ENCODE data around the gene CACNG7. TPM values are rescaled to one million over a fixed set of nuclear protein-coding genes. Genes with fewer than 3 reads are reported as not detected.

Gene CACNG7
- total and polyA plus RNA-seq, 7 experiments from 2014 or later, result not detected

DNA sequence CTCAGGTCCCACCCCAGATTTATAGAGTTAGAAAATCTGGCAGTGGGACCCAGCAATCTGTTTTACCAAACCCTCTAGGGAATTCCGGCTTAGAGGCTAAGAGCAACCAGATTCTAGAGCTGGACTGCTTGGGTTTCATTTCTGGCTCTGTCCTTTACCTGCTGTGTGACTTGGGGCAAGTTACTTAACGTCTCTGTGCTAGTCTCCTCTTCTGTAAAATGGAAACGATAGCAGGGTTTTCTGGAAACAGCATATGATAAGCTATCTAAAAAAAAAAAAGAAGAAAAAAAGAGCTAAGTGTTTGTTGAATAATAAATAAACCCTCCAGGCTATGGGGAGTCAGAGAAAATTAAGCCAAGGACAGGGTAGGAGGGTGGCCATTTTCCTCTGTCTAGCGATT, 11.6 kb upstream of the CACNG7 start:
- Histone ChIP-seq H3K4me1 (ENCODE audit: control insufficient read depth in 2 of 2, insufficient read depth in 2 of 2, low read length in 2 of 2) (no peaks in the 10 kb centered on the region), H3K9me3 (ENCODE audit: control insufficient read depth in 2 of 3, low read length in 3 of 3) (peaks cover 0 to 5% (median 0%) of the 10 kb centered on the region in 3 experiments), H3K27me3 (ENCODE audit: control insufficient read depth in 2 of 2, insufficient read depth in 2 of 2, low read length in 2 of 2) (peaks cover 0 to 7% of the 10 kb centered on the region in 2 donors), H3K27ac (ENCODE audit: low read depth, low read length) (no peak overlapping the region), H3K4me3 (ENCODE audit: low read length) (no peak overlapping the region), H3K36me3 (ENCODE audit: control insufficient read depth in 2 of 3, insufficient read depth in 3 of 3, low read length in 3 of 3) (no peaks in the 10 kb centered on the region)
- Mint-ChIP-seq H3K36me3 (peaks cover 0 to 3% (median 0%) of the 10 kb centered on the region in 5 donors), H3K27ac (no peak overlapping the region), H3K9me3 (peaks cover 0 to 10% (median 1%) of the 10 kb centered on the region in 11 donors), H3K4me3 (no peak overlapping the region), H3K27me3 (peaks cover 16 to 84% (median 56%) of the 10 kb centered on the region in 5 donors), H3K4me1 (peaks cover 0 to 13% (median 6%) of the 10 kb centered on the region in 7 donors)
- ChIA-PET CTCF (no interaction called here), POLR2A (no interaction called here)
- intact Hi-C loops (cut with micrococcal nuclease), result no loop called here
- DNase-seq, result no peak
- no peak for ATAC-seq

- H3K4me3 Mint-ChIP-seq, result no peak overlapping the region
- intact Hi-C loops (cut with micrococcal nuclease), result no loop called here
- H3K27me3 ChIP-seq (ENCODE audit: control insufficient read depth in 2 of 2, insufficient read depth in 2 of 2, low read length in 2 of 2), result peaks cover 0 to 7% of the 10 kb centered on the region in 2 donors
- H3K36me3 ChIP-seq (ENCODE audit: control insufficient read depth in 2 of 3, insufficient read depth in 3 of 3, low read length in 3 of 3), result no peaks in the 10 kb centered on the region
- peaks cover 0 to 13% (median 3%) of the 10 kb centered on the region in 11 donors for H3K9me3 Mint-ChIP-seq
- H3K27ac Mint-ChIP-seq, result no peak overlapping the region
- ChIA-PET POLR2A (no interaction called here), CTCF (interaction anchor here (0.6 kb wide), 1 partner anchor 384 kb away, joined by 3 read pairs; no protein-coding TSS in a partner anchor)
- H3K36me3 Mint-ChIP-seq, result peaks cover 0 to 3% (median 0%) of the 10 kb centered on the region in 5 donors
- no peak overlapping the region for H3K27ac ChIP-seq (ENCODE audit: low read depth, low read length)
- DNase-seq, result no peak
- no peak for ATAC-seq
- peaks cover 16 to 86% (median 55%) of the 10 kb centered on the region in 5 donors for H3K27me3 Mint-ChIP-seq
- H3K4me1 Mint-ChIP-seq, result peaks cover 0 to 14% (median 6%) of the 10 kb centered on the region in 7 donors
- H3K4me1 ChIP-seq (ENCODE audit: control insufficient read depth in 2 of 2, insufficient read depth in 2 of 2, low read length in 2 of 2), result no peaks in the 10 kb centered on the region
- H3K9me3 ChIP-seq (ENCODE audit: control insufficient read depth in 2 of 3, low read length in 3 of 3), result peaks cover 0 to 5% (median 0%) of the 10 kb centered on the region in 3 experiments
- H3K4me3 ChIP-seq (ENCODE audit: low read length), result no peak overlapping the region
These were observed 10.9 kb upstream of the CACNG7 start for GRCh38 chr19:53898166-53898565.

- Histone ChIP-seq H3K27ac (ENCODE audit: low read depth, low read length) (no peak overlapping the region), H3K36me3 (ENCODE audit: control insufficient read depth in 2 of 3, insufficient read depth in 3 of 3, low read length in 3 of 3) (no peaks in the 10 kb centered on the region), H3K27me3 (ENCODE audit: control insufficient read depth in 2 of 2, insufficient read depth in 2 of 2, low read length in 2 of 2) (peaks cover 0 to 7% of the 10 kb centered on the region in 2 donors), H3K4me1 (ENCODE audit: control insufficient read depth in 2 of 2, insufficient read depth in 2 of 2, low read length in 2 of 2) (no peaks in the 10 kb centered on the region), H3K4me3 (ENCODE audit: low read length) (no peak overlapping the region), H3K9me3 (ENCODE audit: control insufficient read depth in 2 of 3, low read length in 3 of 3) (peaks cover 0 to 5% (median 0%) of the 10 kb centered on the region in 3 experiments)
- DNase-seq, result no peak
- Mint-ChIP-seq H3K27me3 (peaks cover 16 to 87% (median 55%) of the 10 kb centered on the region in 5 donors), H3K4me1 (peaks cover 0 to 14% (median 6%) of the 10 kb centered on the region in 7 donors), H3K4me3 (no peak overlapping the region), H3K36me3 (peaks cover 0 to 3% (median 0%) of the 10 kb centered on the region in 5 donors), H3K27ac (peak overlapping the region in 1 of 9 donors; percentile 5), H3K9me3 (peaks cover 0 to 15% (median 3%) of the 10 kb centered on the region in 11 donors)
- ATAC-seq, result no peak
- POLR2A ChIA-PET, result no interaction called here
- intact Hi-C loops (cut with micrococcal nuclease), result no loop called here
- CTCF ChIA-PET, result no interaction called here
These were observed 10.3 kb upstream of the CACNG7 start for GRCh38 chr19:53898636-53899341.

DNA sequence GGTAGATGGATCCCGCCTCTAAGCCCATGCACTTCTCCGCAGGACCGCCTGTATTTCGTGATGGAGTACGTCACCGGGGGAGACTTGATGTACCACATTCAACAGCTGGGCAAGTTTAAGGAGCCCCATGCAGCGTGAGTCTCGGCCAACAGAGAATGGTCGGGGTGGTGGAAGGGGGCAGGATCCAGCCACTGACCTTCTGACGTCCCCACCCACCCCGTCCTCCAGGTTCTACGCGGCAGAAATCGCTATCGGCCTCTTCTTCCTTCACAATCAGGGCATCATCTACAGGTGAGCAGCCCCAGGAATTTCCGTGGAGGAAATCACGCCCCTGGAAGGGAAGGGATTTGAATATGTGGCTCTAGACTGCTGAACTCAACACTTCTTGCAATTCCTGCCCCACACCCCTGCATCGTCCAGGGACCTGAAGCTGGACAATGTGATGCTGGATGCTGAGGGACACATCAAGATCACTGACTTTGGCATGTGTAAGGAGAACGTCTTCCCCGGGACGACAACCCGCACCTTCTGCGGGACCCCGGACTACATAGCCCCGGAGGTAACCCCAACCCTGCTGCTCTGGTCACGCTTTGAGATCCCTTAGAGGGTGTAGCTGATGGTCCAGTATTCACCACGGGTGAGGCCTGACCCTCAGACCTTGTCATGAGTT, 8.8 kb upstream of the CACNG7 start:
- H3K27ac ChIP-seq (ENCODE audit: low read depth, low read length), result no peak overlapping the region
- H3K36me3 ChIP-seq (ENCODE audit: control insufficient read depth in 2 of 3, insufficient read depth in 3 of 3, low read length in 3 of 3), result no peaks in the 10 kb centered on the region
- H3K27ac Mint-ChIP-seq, result no peak overlapping the region
- no peaks in the 10 kb centered on the region for H3K4me1 ChIP-seq (ENCODE audit: control insufficient read depth in 2 of 2, insufficient read depth in 2 of 2, low read length in 2 of 2)
- peaks cover 0 to 9% of the 10 kb centered on the region in 2 donors for H3K27me3 ChIP-seq (ENCODE audit: control insufficient read depth in 2 of 2, insufficient read depth in 2 of 2, low read length in 2 of 2)
- DNase-seq, result no peak
- H3K27me3 Mint-ChIP-seq, result peaks cover 22 to 88% (median 58%) of the 10 kb centered on the region in 5 donors
- intact Hi-C loops (cut with micrococcal nuclease), result loop anchor here in 1 of 2 donors (10.0 kb wide), 1 partner anchor 74 kb away; no protein-coding TSS in a partner anchor
- peaks cover 0 to 5% (median 0%) of the 10 kb centered on the region in 3 experiments for H3K9me3 ChIP-seq (ENCODE audit: control insufficient read depth in 2 of 3, low read length in 3 of 3)
- CTCF ChIA-PET, result interaction anchor here (0.6 kb wide), 1 partner anchor 16 kb away, joined by 3 read pairs; no protein-coding TSS in a partner anchor
- no peak for ATAC-seq
- peaks cover 0 to 17% (median 6%) of the 10 kb centered on the region in 7 donors for H3K4me1 Mint-ChIP-seq
- no peak overlapping the region for H3K4me3 Mint-ChIP-seq
- peaks cover 0 to 3% (median 0%) of the 10 kb centered on the region in 5 donors for H3K36me3 Mint-ChIP-seq
- H3K4me3 ChIP-seq (ENCODE audit: low read length), result no peak overlapping the region
- POLR2A ChIA-PET, result no interaction called here
- H3K9me3 Mint-ChIP-seq, result peaks cover 0 to 15% (median 3%) of the 10 kb centered on the region in 11 donors

DNA sequence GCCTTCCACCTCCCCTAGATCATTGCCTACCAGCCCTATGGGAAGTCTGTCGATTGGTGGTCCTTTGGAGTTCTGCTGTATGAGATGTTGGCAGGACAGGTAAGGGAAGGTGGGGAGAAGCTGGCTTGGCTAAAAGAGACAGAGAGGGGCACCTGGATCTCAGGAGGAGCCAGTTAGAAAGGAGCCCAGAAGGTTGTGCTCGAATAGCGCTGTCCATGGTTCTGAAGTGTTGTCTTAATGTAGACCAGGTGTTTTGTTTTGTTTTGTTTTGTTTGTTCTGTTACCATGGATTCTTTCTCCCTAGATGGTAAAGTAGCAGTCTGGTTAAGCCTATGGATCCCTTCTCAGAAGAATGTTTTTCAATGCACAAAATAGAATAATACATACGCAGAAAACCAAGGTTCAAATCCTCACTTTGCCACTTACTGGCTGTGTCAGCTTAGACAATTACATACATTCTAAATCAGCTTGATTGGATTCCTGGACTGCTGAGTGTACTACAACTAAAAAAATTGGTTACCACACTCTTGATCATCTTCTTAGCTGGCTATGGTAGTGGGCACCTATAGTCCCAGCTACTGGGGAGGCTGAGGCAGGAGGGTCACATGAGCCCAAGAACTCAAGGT, 5.9 kb upstream of the CACNG7 start:
- CTCF ChIA-PET, result no interaction called here
- DNase-seq, result peak in 7 of 9 donors; percentile 22 to 63 (median 48)
- Mint-ChIP-seq H3K9me3 (peaks cover 0 to 16% (median 3%) of the 10 kb centered on the region in 11 donors), H3K27ac (peak overlapping the region in 2 of 9 donors; percentile 28 to 32), H3K27me3 (peaks cover 33 to 89% (median 69%) of the 10 kb centered on the region in 5 donors), H3K4me3 (no peak overlapping the region), H3K36me3 (peaks cover 0 to 7% (median 0%) of the 10 kb centered on the region in 5 donors), H3K4me1 (peaks cover 15 to 28% (median 20%) of the 10 kb centered on the region in 7 donors)
- H3K4me1 ChIP-seq (ENCODE audit: control insufficient read depth in 2 of 2, insufficient read depth in 2 of 2, low read length in 2 of 2), result peaks cover 5 to 7% of the 10 kb centered on the region in 2 donors
- H3K27ac ChIP-seq (ENCODE audit: low read depth, low read length), result no peak overlapping the region
- intact Hi-C loops (cut with micrococcal nuclease), result loop anchor here (1.0 to 10.0 kb wide), 3 partner anchors 26 to 72 kb away; partner anchors contain the start of gene MYADM (in 1 of the 2)
- POLR2A ChIA-PET, result no interaction called here
- no peaks in the 10 kb centered on the region for H3K36me3 ChIP-seq (ENCODE audit: control insufficient read depth in 2 of 3, insufficient read depth in 3 of 3, low read length in 3 of 3)
- ATAC-seq, result peak; percentile 49
- no peak overlapping the region for H3K4me3 ChIP-seq (ENCODE audit: low read length)
- H3K27me3 ChIP-seq (ENCODE audit: control insufficient read depth in 2 of 2, insufficient read depth in 2 of 2, low read length in 2 of 2), result peaks cover 0 to 18% of the 10 kb centered on the region in 2 donors
- peaks cover 0 to 5% (median 0%) of the 10 kb centered on the region in 3 experiments for H3K9me3 ChIP-seq (ENCODE audit: control insufficient read depth in 2 of 3, low read length in 3 of 3)

GRCh38 chr19:53904909-53905308, 4.2 kb upstream of the CACNG7 start:
- Mint-ChIP-seq H3K36me3 (peaks cover 0 to 10% (median 4%) of the 10 kb centered on the region in 5 donors), H3K4me3 (no peak overlapping the region), H3K27me3 (peaks cover 44 to 87% (median 66%) of the 10 kb centered on the region in 5 donors), H3K9me3 (peaks cover 0 to 19% (median 4%) of the 10 kb centered on the region in 11 donors), H3K4me1 (peaks cover 21 to 27% (median 25%) of the 10 kb centered on the region in 7 donors), H3K27ac (no peak overlapping the region)
- ChIA-PET CTCF (interaction anchor here (0.5 kb wide), 1 partner anchor 138 kb away, joined by 3 read pairs; no protein-coding TSS in a partner anchor), POLR2A (interaction anchor here (0.6 kb wide), 1 partner anchor 1620 kb away, joined by 3 read pairs; no protein-coding TSS in a partner anchor)
- peaks cover 5 to 13% of the 10 kb centered on the region in 2 donors for H3K4me1 ChIP-seq (ENCODE audit: control insufficient read depth in 2 of 2, insufficient read depth in 2 of 2, low read length in 2 of 2)
- H3K9me3 ChIP-seq (ENCODE audit: control insufficient read depth in 2 of 3, low read length in 3 of 3), result no peaks in the 10 kb centered on the region
- DNase-seq (no peak), ATAC-seq (no peak)
- no peak overlapping the region for H3K4me3 ChIP-seq (ENCODE audit: low read length)
- no peaks in the 10 kb centered on the region for H3K36me3 ChIP-seq (ENCODE audit: control insufficient read depth in 2 of 3, insufficient read depth in 3 of 3, low read length in 3 of 3)
- intact Hi-C loops (cut with micrococcal nuclease), result loop anchor here (5.0 to 10.0 kb wide), 4 partner anchors 70 to 327 kb away; no protein-coding TSS in a partner anchor
- H3K27ac ChIP-seq (ENCODE audit: low read depth, low read length), result no peak overlapping the region
- H3K27me3 ChIP-seq (ENCODE audit: control insufficient read depth in 2 of 2, insufficient read depth in 2 of 2, low read length in 2 of 2), result peaks cover 0 to 25% of the 10 kb centered on the region in 2 donors
